OCI-LY3 (cell line): ENCODE data around the gene CA11.

Experiments used
- H2AFZ ChIP-seq: fragments of 200-600, 300-600 bp; shearing (Covaris generic); 2 replicates; pipeline ENCODE4 v1.6.0; 2014; ENCODE audit warnings: antibody characterized with exemption, low read depth, low read length
- H3K27ac ChIP-seq: fragments of 200-600, 300-600 bp; sonication (generic); 2 replicates; pipeline ENCODE4 v1.5.1; 2014; ENCODE audit warnings: mild to moderate bottlenecking, low read length, moderate library complexity, mixed read lengths
- H3K27me3 ChIP-seq: fragments of 200-600, 300-600 bp; sonication (generic); 2 replicates; pipeline ENCODE4 v1.6.1; 2014; ENCODE audit warnings: low read depth, low read length, mixed read lengths
- H3K36me3 ChIP-seq: fragments of 200-600, 300-600 bp; sonication (generic); replicated peaks from 2 replicates; pipeline ENCODE3; 2014; ENCODE audit warnings: low read depth, low read length, mixed read lengths
- H3K4me1 ChIP-seq: fragments of 300-600, 200-600 bp; sonication (generic); 2 replicates; pipeline ENCODE4 v1.6.1; 2014; ENCODE audit warnings: low read length, mixed read lengths
- H3K4me2 ChIP-seq: fragments of 200-600, 300-600 bp; sonication (generic); 2 replicates; pipeline ENCODE4 v1.6.1; 2014; ENCODE audit warnings: low read length, mixed read lengths
- H3K4me3 ChIP-seq: fragments of 300-600, 200-600 bp; sonication (generic); 2 replicates; pipeline ENCODE4 v1.5.1; 2014; ENCODE audit warnings: antibody characterized with exemption, mild to moderate bottlenecking, low read length, moderate library complexity
- H3K79me2 ChIP-seq: fragments of 300-600, 200-600 bp; shearing (Covaris generic); 2 replicates; pipeline ENCODE4 v1.6.1; 2014; ENCODE audit warnings: mild to moderate bottlenecking, low read length, mixed read lengths
- H3K9ac ChIP-seq: fragments of 300-600, 200-600 bp; shearing (Covaris generic); 2 replicates; pipeline ENCODE4 v1.6.0; 2014; ENCODE audit warnings: mild to moderate bottlenecking, low read length, moderate library complexity
- H3K9me3 ChIP-seq: fragments of 200-600, 300-600 bp; shearing (Covaris generic); 2 replicates; pipeline ENCODE4 v1.6.1; 2014; ENCODE audit warnings: low read length, mixed read lengths; ENCODE audit not compliant: insufficient read depth
- H4K20me1 ChIP-seq: fragments of 200-600, 300-600 bp; sonication (generic); 2 replicates; pipeline ENCODE4 v1.6.1; 2016; ENCODE audit warnings: low read length, mixed read lengths; ENCODE audit not compliant: insufficient read depth
- CTCF ChIP-seq: fragments of 200-600, 300-600 bp; sonication (generic); IDR thresholded peaks from 2 replicates; pipeline ENCODE4 v1.5.1; 2014; ENCODE audit warnings: antibody characterized with exemption, low read length, low read depth
- EZH2phosphoT487 ChIP-seq: fragments of 200-600 bp; shearing (Covaris generic); IDR thresholded peaks from 2 replicates; pipeline ENCODE4 v1.6.1; 2018; ENCODE audit warnings: antibody characterized with exemption, mixed run types, low read depth

CA11 gene

GRCh38 chr19:48611872-48612271, 34.1 kb downstream of the CA11 start:
- Histone ChIP-seq H4K20me1 (peaks cover 27% of the 10 kb centered on the region), H3K79me2 (peaks cover 15% of the 10 kb centered on the region), H3K4me1 (peaks cover 16% of the 10 kb centered on the region), H2AFZ (no peak overlapping the region), H3K4me3 (no peak overlapping the region), H3K36me3 (peaks cover 20% of the 10 kb centered on the region), H3K9ac (no peak overlapping the region), H3K9me3 (no peaks in the 10 kb centered on the region), H3K27me3 (no peaks in the 10 kb centered on the region), H3K27ac (no peak overlapping the region), H3K4me2 (no peak overlapping the region)
- TF ChIP-seq EZH2phosphoT487 (no peak), CTCF (no peak)

GRCh38 chr19:48609571-48610108, 36.3 kb downstream of the CA11 start:
- no peak for TF ChIP-seq EZH2phosphoT487
- TF ChIP-seq CTCF: no peak
- no peaks in the 10 kb centered on the region for H3K9me3 ChIP-seq
- H3K9ac ChIP-seq: no peak overlapping the region
- no peaks in the 10 kb centered on the region for H3K36me3 ChIP-seq
- H3K4me1 ChIP-seq: peaks cover 14% of the 10 kb centered on the region
- peak overlapping the region; percentile 47; the same call in 1 of the 2 replicates for H3K27ac ChIP-seq
- H3K4me2 ChIP-seq: peak overlapping the region; percentile 84
- 0 out of 2 replicates have a peak, but pooled peaks cover 6% of the 10 kb centered on the region for H4K20me1 ChIP-seq
- no peaks in the 10 kb centered on the region for H3K79me2 ChIP-seq
- no peaks in the 10 kb centered on the region for H3K27me3 ChIP-seq
- H3K4me3 ChIP-seq: no peak overlapping the region
- no peak overlapping the region for H2AFZ ChIP-seq

GRCh38 chr19:48608798-48609263, 37.2 kb downstream of the CA11 start:
- Histone ChIP-seq H3K36me3 (no peaks in the 10 kb centered on the region), H4K20me1 (no peaks in the 10 kb centered on the region), H2AFZ (peak overlapping the region; percentile 89), H3K4me1 (peaks cover 14% of the 10 kb centered on the region), H3K79me2 (no peaks in the 10 kb centered on the region), H3K27ac (peak overlapping the region; percentile 47), H3K9me3 (no peaks in the 10 kb centered on the region), H3K27me3 (no peaks in the 10 kb centered on the region), H3K9ac (peak overlapping the region; percentile 38; the same call in 1 of the 2 replicates), H3K4me2 (peak overlapping the region; percentile 84), H3K4me3 (peak overlapping the region; percentile 61)
- TF ChIP-seq CTCF: peak; percentile 88
- no peak for TF ChIP-seq EZH2phosphoT487

- Histone ChIP-seq H3K27ac (no peak overlapping the region), H3K4me3 (no peak overlapping the region), H3K36me3 (no peaks in the 10 kb centered on the region), H3K9ac (no peak overlapping the region), H3K9me3 (no peaks in the 10 kb centered on the region), H3K4me1 (peaks cover 14% of the 10 kb centered on the region), H3K27me3 (no peaks in the 10 kb centered on the region), H3K79me2 (no peaks in the 10 kb centered on the region), H4K20me1 (no peaks in the 10 kb centered on the region), H3K4me2 (no peak overlapping the region), H2AFZ (no peak overlapping the region)
- TF ChIP-seq EZH2phosphoT487 (no peak), CTCF (no peak)
These were observed 38.6 kb downstream of the CA11 start for GRCh38 chr19:48607359-48607755.
